Psoas muscle (tissue), 8 donors: ENCODE results near the gene CGAS. TPM values are rescaled to one million over a fixed set of nuclear protein-coding genes. Genes with fewer than 3 reads are reported as not detected.

Experiments
- ATAC-seq, 4 donors: fragments of 200-7000 bp; cut with Tn5 transposase; one replicate each; pipeline ENCODE4 v1.9.1; 2020; ENCODE audit warnings: moderate library complexity in 3 of 4, mild to moderate bottlenecking in 2 of 4
- DNase-seq, 2 donors: peaks; one replicate each; pipeline ENCODE4 v3.0.0-alpha.2; 2020
- H3K27ac ChIP-seq: fragments of 200-600 bp; one replicate; pipeline ENCODE4 v1.8.0; 2022
- H3K27me3 ChIP-seq, 3 donors: fragments of 200-600 bp in 1 of 3; one replicate each; pipeline versions ENCODE4 v1.6.1 to v1.8.0; 2013 to 2022; ENCODE audit warnings: low read length in 2 of 3, mild to moderate bottlenecking in 2 of 3, moderate library complexity in 1 of 3; ENCODE audit not compliant: insufficient read depth in 3 of 3
- H3K36me3 ChIP-seq, 2 donors: fragments of 200-600 bp in 1 of 2; one replicate each; pipeline versions ENCODE4 v1.6.1 to v1.8.0; 2013 to 2022; ENCODE audit warnings: low read depth in 1 of 2, mild to moderate bottlenecking in 1 of 2, moderate library complexity in 1 of 2; ENCODE audit not compliant: insufficient read depth in 1 of 2
- H3K4me1 ChIP-seq: fragments of 200-600 bp; one replicate; pipeline ENCODE4 v1.8.0; 2022
- H3K4me3 ChIP-seq: fragments of 200-600 bp; one replicate; pipeline ENCODE4 v1.8.0; 2022; ENCODE audit warnings: mild to moderate bottlenecking
- H3K9me3 ChIP-seq: fragments of 200-600 bp; one replicate; pipeline ENCODE4 v1.8.0; 2022
- CTCF ChIP-seq: fragments of 200-600 bp; IDR thresholded peaks from one replicate; pipeline ENCODE4 v1.8.0; 2022; ENCODE audit warnings: antibody characterized with exemption
- WGBS, 3 donors: extraction: QIAGEN DNeasy Blood & Tissue Kit; methylation state at CpG; one replicate each; pipeline versions ENCODE4 v1.1.6 to v1.1.7; 2013; 5-methylcytosine and 5-hydroxymethylcytosine counted together
- intact Hi-C, 2 donors: fragments of 100-400 bp; cut with DNase I; formaldehyde crosslinking; loops; one replicate each; pipeline versions ENCODE4 v1.11.0 to v1.14.2; 2022
- polyA plus RNA-seq, 3 donors: library from polyadenylated mRNA; stranded (reverse); fragments of 200-250 nt; gene quantifications; one replicate each; pipeline ENCODE4 v1.2.3, GENCODE V29; 2013
- total RNA-seq, 4 donors: library from RNA; stranded (reverse); fragmentation: NEBNext Ultra II Directional in 2 of 4; extraction: Animal tissue kit (Norgen Biotek cat#: 25700) in 2 of 4; gene quantifications; one replicate each; pipeline versions ENCODE4 v1.2.1 to v1.2.4, GENCODE V29; 2021 to 2023
- donor health status: healthy with polysubstance abuse.
- donor health status: DM: no; HTN: no; CAD: no; lungs with moderate emphysema.
- donor health status: Bipolar disorder and iron deficiency.
- donor health status: healthy.
- donor health status: DM: yes; HTN: yes; CAD: no.
- donor health status: DM: no; HTN: no; CAD: no.
- donor health status: DM: no; HTN: no; CAD: no.
- donor health status: DM: yes; HTN: yes; CAD: no.

Gene CGAS
- total and polyA plus RNA-seq, 7 donors: 0.27 to 1.1 (median 0.44) TPM

- intact Hi-C loops: no loop called here
- ATAC-seq (no peak), DNase-seq (no peak)
- Histone ChIP-seq H3K27ac (no peak overlapping the region), H3K4me3 (no peak overlapping the region), H3K27me3 (no peaks in the 10 kb centered on the region), H3K4me1 (no peaks in the 10 kb centered on the region), H3K36me3 (peaks cover 19 to 98% of the 10 kb centered on the region in 2 donors), H3K9me3 (no peaks in the 10 kb centered on the region)
- 92 to 97% (median 93%) methylated on average over 12 of the region's 12 CpGs for WGBS, 3 donors
- TF ChIP-seq CTCF: no peak
These were observed 29.9 kb upstream of the CGAS start for GRCh38 chr6:73481969-73482368.

- Histone ChIP-seq H3K36me3 (peaks cover 20 to 98% of the 10 kb centered on the region in 2 donors), H3K9me3 (no peaks in the 10 kb centered on the region), H3K27me3 (no peaks in the 10 kb centered on the region), H3K27ac (no peak overlapping the region), H3K4me1 (no peaks in the 10 kb centered on the region), H3K4me3 (no peak overlapping the region)
- TF ChIP-seq CTCF: no peak
- intact Hi-C loops: no loop called here
- ATAC-seq (no peak), DNase-seq (no peak)
- 96 to 100% (median 99%) methylated on average over 4 of the region's 4 CpGs for WGBS, 3 donors
These were observed 25.3 kb upstream of the CGAS start for GRCh38 chr6:73477407-73477806.

GRCh38 chr6:73476723-73477122 is 24.6 kb upstream of the CGAS start:
- TF ChIP-seq CTCF: no peak
- Histone ChIP-seq H3K27ac (no peak overlapping the region), H3K9me3 (no peaks in the 10 kb centered on the region), H3K4me1 (no peaks in the 10 kb centered on the region), H3K27me3 (no peaks in the 10 kb centered on the region), H3K4me3 (no peak overlapping the region), H3K36me3 (peaks cover 20 to 98% of the 10 kb centered on the region in 2 donors)
- 95 to 97% (median 96%) methylated on average over 10 of the region's 10 CpGs for WGBS, 3 donors
- no peak for ATAC-seq
- no peak for DNase-seq
- intact Hi-C loops: no loop called here

DNA sequence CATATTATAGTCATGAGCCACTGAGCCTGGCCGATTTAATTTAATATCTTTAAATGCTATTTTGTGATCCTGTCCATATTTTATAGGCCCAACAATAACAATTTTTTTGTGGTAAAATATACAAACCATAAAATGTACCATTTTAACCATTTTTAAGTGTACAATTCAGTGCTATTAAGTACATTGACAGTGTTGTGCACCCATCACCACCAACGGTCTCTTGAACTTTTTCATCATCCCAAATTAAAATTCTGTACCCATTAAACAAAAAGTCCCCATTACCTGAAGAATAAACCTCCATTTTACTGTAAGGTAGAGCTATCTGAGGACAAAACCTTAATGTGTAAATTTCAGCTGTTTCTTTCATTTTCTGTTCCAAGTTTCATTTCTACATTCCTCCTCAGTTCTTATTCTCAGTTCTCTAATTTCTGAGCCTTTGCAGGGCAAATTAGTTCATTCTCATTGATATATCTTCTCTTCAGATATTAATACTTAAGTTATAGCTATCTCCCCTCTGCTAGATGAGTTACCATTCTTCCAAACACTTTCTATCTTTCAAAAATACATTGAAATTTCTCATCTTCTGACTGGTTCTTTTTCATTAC is 19.7 kb upstream of the CGAS start:
- no peak for ATAC-seq
- H3K27ac ChIP-seq: no peak overlapping the region
- WGBS, 3 donors: 82 to 84% (median 84%) methylated on average over 2 of the region's 2 CpGs

More for the DNA sequence above, 19.7 kb upstream of the CGAS start:
- no peaks in the 10 kb centered on the region for H3K27me3 ChIP-seq
- TF ChIP-seq CTCF: no peak
- H3K9me3 ChIP-seq: no peaks in the 10 kb centered on the region
- no peaks in the 10 kb centered on the region for H3K4me1 ChIP-seq
- intact Hi-C loops: no loop called here
- DNase-seq: no peak
- H3K36me3 ChIP-seq: peaks cover 19 to 99% of the 10 kb centered on the region in 2 donors
- H3K4me3 ChIP-seq: no peak overlapping the region
